ENCODE results near the gene ACKR4.
A peak's percentile ranks its signal among the peaks of the same experiment; 100 is the strongest.
"Not testable (repeated sequence)": the region's sequence is repeated elsewhere in the genome, so short reads cannot be mapped to it uniquely, and the experiment has no call there.

The ACKR4 gene

DNA sequence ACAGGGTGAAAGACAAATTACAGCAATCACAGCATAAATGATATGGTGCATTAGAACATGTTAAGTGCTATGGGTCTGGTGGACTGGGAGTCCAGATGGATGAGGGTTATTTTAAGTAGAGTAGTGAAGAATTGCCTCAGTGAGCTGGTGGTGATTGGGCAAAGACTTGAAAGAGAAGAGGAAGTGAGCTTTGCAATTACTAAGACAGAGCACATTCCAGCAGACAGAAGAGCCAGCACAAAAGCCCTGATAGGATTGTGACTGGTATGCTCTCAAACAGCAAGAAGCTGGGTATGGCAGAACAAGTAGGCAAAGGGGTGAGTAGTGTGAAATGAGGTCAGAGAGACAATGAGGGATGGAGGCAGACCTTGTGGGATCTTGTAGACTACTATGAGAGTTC, 2.1 kb upstream of the ACKR4 start:
- DNase-seq: no peak

DNA sequence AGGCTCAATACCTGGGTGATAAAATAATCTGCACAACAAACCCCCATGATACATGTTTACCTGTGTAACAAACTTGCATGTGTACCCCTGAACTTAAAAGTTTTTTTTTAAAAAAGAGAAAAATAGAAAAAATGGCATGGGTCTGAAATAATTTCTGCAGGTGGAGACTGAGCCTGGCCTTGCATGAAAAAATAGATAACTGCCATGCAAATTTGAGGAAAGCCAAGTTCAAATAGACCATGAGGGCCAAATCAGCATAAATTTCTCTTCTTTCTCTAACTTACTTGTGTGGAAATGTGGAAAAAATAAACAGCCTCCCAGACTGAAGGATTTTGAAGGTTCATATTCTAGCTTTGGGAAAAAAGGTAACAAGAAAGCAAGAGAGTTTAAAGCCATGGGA, 744 bp upstream of the ACKR4 start:
- no peak for DNase-seq

DNA sequence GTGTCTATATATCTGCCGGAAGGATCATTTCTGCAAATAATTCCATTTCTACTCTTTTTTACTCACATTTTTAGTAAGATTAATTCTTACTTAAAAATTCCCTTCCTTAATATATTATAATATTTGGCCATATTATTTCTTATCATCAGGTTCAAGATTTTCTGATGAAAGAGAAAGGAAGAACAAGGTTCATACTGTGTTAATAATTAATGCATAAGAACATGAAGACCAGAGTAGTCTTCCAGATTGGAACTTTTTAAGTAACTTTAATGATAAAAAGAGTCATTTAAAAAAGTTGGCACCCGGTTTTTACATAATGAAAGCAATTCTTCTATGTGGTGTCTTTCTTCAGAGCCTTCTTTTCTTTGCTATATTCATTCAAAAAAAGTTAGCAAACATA, 590 bp downstream of the ACKR4 start:
- DNase-seq: no peak

DNA sequence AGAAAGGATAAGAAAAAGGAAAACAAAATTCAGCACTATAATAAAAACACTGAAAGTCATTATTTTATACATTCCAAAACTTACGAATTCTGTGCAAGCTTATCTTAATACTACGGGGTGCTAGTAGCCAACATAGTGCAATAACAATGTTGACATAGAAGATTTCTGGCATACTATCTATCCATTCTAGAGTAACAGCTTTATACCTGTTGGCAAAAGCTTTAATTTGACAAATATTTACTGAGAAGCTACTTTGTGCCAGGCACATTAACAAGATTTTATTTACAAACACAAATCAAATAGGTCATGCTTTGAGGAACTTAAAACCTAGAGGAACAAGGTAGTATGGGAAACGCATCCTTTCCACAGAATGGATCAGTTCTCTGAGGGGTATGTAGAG, 1.1 kb downstream of the ACKR4 start:
- no peak for DNase-seq

DNA sequence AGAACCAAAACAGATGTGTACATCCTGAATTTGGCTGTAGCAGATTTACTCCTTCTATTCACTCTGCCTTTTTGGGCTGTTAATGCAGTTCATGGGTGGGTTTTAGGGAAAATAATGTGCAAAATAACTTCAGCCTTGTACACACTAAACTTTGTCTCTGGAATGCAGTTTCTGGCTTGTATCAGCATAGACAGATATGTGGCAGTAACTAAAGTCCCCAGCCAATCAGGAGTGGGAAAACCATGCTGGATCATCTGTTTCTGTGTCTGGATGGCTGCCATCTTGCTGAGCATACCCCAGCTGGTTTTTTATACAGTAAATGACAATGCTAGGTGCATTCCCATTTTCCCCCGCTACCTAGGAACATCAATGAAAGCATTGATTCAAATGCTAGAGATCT, 3.5 kb downstream of the ACKR4 start:
- DNase-seq: not testable (repeated sequence)

DNA sequence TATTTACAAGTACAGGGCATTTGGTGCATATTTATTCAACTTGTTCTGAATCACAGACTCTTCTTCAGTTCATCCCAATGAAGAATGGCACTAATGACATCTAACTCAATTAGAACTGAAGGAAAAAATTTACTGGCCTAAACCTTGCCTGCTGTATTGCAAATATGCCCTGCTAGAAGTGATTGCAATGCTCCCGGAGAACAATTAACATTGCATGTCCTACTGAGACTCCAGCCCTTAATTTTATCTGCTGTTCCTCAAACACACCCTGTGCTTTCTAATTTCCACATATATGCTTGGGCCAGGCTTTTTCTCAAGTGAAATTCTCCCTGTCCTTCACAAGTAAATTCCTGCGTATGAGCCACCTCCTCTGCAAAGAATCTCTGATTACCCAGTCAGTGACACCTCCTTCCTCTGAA, 8.3 kb downstream of the ACKR4 start:
- DNase-seq: no peak

DNA sequence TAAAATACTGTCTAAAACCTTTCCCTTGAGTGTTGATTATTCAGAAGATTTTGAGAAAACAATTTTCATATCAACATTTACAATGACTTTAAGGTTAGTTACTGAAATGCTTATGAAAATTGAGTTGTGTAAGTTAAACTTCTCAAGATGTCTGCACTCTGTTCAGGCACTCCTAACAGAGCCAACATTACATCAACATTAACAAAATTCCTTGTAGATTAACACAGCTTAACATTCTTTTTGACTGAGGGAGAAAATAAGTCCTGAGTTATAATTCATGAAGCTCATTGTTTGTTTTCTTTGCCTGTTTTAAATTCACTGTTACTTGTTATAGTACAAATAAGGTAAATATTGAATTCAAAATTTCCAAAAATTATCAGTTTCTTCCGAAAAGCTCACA, 9.0 kb downstream of the ACKR4 start:
- DNase-seq: no peak

DNA sequence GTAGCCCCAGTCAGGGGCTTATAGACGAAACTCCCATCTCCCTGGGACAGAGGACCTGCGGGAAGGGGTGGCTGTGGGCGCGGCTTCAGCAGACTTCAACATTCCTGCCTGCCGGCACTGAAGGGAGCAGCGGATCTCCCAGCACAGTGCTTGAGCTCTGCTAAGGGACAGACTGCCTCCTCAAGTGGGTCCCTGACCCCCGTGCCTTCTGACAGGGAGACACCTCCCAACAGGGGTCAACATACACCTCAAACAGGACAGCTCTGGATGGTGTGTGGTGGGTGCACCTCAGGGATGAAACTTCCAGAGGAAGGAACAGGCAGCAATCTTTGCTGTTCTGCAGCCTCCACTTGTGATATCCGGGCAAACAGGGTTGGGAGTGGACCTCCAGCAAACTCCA, 9.6 kb downstream of the ACKR4 start:
- DNase-seq: not testable (repeated sequence)

DNA sequence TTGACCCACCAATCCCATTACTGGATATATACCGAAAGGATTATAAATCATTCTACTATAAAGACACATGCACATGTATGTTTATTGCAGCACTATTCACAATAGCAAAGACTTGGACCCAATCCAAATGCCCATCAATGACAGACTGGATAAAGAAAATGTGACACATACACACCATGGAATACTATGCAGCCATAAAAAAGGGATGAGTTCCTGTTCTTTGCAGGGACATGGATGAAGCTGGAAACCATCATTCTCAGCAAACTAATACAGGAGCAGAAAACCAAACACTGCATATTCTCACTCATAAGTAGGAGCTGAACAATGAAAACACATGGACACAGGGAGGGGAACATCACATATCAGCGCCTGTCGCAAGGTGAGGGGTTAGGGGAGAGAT, 18.2 kb downstream of the ACKR4 start:
- not testable (repeated sequence) for DNase-seq

DNA sequence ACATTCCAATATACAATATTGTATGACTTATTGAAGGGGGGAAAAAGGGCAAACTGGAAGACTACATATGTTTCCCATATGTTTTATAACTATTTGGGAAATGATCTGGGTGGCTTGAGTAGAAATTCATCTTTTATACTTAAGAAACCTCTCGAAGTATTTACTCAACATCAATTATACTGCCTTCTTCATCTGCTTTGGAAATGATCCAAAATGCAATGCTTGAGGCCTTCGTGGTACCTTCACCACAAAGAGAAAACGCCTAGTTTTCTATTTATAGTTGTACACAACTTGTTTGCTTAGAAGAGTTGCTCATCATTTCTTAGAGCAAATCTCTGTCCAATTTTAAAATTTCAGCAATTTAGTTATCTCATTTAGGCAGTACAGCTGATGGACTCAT, 18.8 kb downstream of the ACKR4 start:
- DNase-seq: no peak

DNA sequence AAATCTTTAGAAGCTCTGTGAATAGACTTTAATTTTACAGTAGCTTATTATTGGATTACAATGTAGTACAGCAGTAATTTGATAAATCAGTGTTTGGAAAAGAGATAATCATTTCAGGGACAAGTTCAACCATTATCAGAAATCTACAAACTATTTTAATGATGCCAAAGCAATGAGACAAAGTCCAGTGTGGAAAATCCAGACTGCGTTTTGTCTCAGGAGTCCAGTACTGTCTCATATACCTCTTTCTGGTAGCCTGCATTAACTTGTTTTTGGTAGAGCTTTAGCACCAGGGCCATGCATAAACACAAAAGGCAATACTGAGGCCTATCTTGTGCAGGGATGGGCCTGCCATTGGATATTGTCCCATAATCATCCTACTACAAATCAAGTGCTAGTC, 19.7 kb downstream of the ACKR4 start:
- DNase-seq: no peak

DNA sequence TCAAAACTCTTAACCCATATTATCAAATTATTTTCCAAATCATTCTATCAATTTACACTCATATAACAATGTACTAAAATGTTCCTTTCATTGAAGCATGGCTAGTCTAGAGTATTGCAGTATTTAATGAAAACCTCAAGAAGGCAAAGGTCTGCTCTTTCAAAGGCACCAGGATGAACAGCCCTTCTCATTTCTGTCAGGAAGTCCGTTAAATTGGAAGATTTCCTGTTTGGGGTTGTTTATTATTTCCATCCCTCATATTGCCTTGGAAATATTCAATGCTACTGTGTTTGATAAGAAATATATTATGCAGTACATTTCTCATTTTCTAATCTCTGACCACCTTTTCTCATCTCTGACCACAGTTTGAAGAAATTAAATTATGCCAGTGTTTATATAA, 25.1 kb downstream of the ACKR4 start:
- DNase-seq: no peak

DNA sequence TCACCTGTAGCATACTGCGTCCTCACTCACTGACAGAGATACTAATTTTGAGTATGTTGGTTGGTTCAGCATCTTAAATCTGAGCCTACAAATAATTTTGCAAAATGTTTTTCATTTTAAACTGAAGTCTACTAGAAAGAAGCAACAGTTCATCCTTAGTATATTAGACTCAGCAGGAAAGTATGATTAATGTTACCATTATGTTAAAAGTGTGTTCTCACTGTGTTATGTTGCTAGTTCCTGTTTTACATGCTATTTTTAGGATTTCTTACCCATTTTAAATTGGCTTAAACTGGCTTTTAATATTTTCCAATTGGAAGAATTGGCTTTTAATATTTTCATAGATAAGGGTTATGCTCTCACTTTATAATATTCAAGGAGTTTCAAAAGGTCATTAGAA, 25.7 kb downstream of the ACKR4 start:
- DNase-seq: no peak

DNA sequence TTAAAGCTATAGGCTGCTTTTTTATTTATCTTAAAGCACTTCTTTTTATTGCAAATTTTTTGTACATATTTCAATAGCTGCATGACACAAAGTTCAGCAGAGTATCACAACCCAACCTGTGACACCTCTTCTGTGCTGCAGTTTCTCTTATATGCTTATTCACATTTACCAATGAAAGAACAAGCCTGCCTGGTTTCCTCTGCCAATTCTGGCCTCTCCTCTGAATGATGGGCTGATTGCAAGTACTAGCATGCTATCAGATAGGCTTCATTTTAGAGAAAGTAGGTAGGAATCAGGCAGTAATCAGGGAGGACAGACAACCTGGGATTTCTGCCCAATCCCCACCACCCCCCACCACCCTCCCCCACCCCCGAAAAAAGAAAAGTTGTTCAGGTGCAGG, 26.6 kb downstream of the ACKR4 start:
- DNase-seq: no peak

DNA sequence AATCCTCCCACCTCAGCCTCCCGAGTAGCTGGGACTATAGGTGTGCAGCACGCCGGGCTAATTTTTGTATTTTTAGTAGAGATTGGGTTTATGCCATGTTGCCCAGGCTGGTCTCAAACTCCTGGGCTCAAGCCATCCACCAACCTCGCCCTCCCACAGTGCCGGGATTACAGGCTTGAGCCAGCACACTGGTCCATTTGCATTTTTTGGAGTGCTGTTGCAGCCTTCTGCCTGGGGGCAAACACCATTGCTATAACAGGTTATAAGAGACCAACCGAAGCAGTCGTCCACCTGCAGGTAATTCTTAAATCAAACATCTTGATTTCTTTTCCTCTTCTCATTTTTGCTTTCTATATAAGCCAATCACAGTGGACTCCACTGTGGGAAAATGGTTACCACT, 27.7 kb downstream of the ACKR4 start:
- DNase-seq: no peak

DNA sequence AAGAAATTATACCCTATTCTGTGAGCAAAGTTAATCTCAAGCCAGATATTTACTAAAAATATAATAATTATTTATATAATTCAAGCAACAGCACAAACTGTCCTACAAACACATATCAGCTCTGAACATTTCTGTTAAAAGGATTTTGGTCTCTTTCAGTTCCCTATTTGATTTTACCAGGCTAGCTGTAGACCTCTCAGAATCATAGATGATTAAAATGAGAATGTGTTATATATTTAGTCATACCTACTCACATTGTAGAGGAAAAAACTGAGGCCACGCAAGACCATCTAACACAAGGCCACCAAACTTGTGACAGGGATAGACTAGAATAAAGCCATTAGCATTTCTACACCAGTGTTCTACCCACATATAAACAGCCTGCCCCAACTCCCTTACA, 28.5 kb downstream of the ACKR4 start:
- DNase-seq: no peak

DNA sequence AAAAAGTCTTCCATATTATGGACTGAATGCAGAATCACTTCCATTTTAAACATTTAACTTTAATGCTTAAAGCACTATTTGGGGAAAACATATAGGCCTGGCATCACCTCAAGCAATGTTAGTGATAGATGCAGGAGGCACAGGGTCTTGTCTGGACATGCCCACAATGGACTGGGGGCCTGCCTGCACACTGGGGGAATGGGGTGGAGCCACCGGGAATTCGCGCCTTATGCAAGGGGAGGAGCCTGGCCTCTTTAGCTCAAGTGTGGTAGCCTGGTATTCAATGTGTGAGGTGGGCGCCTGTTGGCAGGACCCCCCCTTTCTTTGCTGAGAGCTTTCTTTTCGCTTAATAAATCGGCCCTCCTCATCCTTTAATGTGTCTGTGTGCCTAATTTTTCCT, 29.9 kb downstream of the ACKR4 start:
- no peak for DNase-seq

DNA sequence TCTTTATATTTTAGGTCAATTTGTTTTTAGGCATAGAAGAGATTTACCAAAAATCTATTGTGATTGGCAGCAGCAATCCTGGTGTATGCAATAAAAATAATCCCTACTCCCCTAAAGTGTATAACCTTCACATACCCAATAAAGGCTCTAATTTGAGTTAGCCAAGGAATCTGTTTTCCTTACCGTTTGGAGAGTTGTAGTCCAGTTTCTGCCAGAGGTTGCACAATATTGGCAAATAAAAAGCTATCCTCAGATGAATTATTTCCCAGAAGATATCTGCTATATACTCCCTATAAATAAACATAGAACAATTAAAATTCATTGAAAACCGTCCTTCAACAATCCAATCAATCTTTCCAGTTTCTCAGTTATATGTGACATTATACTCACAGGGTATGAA, 31.1 kb downstream of the ACKR4 start:
- no peak for DNase-seq

DNA sequence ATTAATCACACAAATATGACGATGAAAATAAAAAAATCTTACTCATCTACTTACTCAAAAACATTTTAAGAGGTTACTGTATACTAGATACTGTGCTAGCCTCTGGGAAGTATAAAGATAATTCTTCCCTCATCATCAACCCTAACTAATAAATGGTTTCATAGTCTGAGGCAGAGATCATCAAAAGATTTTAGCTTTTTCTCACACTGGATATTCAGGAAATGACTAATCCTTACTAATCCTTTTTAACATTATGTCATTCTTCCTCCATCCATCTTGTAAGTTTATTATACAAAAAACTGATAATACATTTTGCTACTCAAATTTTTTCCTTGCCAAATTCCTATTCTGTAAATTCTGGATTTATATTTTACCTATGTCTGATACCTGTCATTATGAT, 32.9 kb downstream of the ACKR4 start:
- no peak for DNase-seq

DNA sequence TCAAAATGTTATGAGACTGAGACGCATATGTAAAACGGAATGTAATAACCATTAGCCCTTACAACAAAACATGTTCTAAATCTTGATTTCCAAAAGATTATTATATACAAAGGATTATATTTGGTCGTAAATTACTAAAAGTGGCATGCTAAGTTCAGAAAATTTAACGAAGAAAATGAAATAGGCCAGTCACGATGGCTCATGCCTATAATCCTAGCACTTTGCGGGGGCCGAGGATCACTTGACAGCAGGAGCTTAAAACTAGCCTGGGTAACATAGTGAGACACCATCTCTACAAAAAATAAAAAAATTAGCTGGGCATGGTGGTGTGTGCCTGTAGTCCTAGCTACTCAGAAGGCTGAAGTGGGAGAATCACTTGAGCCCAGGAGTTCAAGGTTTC, 33.5 kb downstream of the ACKR4 start:
- no peak for DNase-seq

DNA sequence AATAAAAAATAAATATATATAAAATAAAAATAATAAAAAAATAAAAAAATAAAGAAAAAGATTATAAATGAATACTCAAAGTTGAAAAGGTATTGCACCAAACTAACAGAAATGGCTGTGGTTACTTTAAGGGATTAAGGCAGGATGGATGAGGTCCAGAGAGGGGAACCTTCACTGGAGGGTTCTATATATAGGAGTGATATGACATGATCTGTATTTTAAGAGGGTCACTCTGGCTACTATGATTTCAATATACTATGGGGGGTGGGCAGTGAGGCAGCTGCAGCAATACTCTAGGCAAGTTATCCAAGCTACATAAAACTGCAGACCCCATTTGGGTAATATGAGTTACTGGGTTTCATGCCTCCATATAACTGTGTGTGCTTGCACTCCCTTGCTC, 38.0 kb downstream of the ACKR4 start:
- no peak for DNase-seq

DNA sequence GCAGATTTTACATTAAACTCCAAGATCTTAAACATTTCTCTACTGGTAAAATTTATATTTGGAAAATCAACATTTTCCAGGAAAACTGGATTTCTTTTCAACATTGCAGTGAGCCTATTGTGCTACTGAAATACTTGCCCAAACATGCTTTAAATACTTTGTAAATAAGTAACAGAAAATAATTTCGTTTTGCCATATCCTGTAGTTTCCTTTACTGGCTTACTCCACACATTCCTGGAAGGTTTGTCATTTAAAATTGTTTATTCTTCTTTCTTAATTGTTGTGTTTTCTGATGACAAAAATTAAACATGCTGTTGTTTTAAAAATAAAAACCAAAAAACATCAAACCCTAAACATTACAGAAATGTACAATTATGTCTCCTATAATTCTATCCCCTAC, 40.5 kb downstream of the ACKR4 start:
- no peak for DNase-seq

DNA sequence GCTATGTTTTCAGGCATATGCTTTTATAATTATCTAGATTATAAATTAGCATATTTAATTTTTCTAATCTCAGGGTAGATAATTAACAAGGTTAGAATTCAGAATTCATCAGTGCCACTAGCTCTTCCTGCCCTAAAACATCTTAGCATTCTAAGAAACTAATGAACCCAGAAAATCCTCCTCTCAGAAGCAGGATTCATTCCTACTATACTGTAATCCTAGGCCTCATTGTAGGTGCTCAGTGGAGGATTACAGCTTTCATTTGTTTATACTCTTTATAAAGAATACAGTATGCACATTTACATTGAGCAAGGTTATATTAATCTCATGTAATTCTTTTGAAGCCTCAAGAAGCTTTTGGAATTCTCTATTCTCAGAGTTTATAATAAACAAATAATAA, 41.6 kb downstream of the ACKR4 start:
- DNase-seq: no peak

DNA sequence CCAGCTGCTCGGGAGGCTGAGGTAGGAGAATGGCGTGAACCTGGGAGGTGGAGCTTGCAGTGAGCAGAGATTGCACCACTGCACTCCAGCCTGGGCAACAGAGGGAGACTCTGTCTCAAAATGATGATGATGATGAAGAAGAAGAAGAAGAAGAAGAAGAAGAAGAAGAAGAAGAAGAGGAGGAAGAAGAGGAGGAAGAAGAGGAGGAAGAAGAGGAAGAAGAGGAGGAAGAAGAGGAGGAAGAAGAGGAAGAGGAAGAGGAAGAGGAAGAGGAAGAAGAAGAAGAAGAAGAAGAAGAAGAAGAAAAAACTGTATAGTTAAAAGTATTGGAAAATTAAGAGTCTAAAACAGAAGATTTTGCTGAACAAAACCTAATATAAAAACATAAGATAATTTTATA, 44.4 kb downstream of the ACKR4 start:
- not testable (repeated sequence) for DNase-seq

DNA sequence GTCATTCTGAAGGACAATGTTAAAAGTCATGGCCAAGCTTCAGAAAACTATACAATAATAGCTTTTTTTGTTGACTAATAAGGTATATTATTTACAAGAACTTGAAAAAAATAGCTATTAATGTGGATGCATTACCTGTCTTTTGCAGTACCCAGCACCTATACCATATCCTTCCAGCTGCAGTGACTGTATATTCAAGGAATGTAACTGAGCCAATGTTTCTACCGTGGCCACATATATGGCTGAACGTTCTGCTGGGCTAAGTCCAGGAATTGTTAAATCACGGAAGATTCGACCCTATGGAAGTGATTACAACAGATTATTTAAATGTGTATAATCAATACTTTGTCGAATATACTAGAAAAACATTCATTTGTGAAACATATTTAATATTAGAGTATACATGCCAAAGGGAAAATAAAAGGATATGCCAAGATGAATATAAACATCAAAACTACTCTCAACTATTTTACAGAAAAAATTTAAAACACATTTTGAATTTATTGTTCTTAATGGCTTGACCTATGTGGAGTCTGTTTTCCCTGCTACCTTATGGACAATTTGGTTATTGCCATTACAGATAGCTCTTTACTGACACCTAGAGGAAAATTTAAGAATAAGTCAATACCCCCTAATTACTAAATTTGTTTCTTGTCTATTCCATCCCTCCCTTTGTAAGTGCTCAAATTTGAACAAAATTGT, 44.9 kb downstream of the ACKR4 start:
- DNase-seq: peak; percentile 80

DNA sequence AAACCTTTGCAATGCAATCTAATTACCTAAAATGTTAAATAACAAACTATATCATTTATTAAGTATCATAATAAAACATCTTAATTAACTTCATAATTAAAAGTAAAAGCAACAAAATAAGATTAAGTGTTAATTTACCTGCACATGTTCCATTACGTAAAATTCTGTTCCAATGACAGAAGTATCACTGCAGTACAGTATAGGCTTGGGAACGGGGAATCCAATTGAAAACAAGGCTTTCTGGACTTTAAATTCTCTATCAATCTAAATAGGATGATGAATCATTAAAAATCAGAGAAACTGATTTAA, 45.4 kb downstream of the ACKR4 start:
- no peak for DNase-seq
